ENCODE data around the gene CERS3.
"Not testable (repeated sequence)": the region's sequence is repeated elsewhere in the genome, so short reads cannot be mapped to it uniquely, and the experiment has no call there.

Gene CERS3

GRCh38 chr15:100463515-100463914, 65.2 kb downstream of the CERS3 start:
- DNase-seq = no peak

DNA sequence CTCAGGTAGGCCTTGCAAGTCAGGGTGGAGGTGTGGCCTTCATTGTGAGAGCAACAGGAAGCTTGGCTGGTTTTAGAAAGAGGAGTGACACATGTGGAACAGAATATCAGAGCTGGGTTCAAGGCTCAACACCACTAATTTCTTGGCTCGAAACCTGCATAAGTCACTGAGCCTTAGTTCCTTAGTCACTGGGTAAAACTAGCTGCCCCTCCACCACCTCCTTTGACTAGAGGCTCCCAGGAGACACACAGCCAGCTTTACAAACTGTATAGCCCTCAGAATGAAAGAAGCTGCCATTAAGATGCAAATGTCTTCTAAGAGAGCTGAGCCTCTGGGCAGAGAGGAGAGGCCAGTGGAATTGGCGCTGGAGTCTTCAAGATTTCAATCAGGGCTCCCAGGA, 67.7 kb downstream of the CERS3 start:
- DNase-seq = no peak

GRCh38 chr15:100457201-100457600, 71.5 kb downstream of the CERS3 start:
- DNase-seq = no peak

DNA sequence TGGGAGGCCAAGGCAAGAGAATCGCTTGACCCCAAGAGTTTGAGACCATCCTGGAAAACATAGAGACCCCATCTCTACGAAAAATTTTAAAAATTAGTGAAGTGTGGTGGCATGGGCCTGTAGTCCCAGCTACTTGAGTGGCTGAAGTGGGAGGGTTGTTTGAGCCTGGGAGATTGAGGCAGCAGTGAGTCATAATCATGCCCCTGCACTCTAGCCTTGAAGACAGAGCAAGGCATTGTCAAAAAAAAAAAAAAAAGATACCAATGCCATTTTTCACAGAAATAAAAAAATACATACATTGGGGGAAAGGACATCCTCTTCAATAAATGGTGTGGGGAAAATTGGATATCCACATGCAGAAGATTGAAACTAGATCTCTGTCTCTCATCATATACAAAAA, 74.6 kb downstream of the CERS3 start:
- DNase-seq = no peak

- DNase-seq = no peak
These were observed 80.3 kb downstream of the CERS3 start for GRCh38 chr15:100448481-100448880.

GRCh38 chr15:100441063-100441462, 87.7 kb downstream of the CERS3 start:
- not testable (repeated sequence) for DNase-seq

DNA sequence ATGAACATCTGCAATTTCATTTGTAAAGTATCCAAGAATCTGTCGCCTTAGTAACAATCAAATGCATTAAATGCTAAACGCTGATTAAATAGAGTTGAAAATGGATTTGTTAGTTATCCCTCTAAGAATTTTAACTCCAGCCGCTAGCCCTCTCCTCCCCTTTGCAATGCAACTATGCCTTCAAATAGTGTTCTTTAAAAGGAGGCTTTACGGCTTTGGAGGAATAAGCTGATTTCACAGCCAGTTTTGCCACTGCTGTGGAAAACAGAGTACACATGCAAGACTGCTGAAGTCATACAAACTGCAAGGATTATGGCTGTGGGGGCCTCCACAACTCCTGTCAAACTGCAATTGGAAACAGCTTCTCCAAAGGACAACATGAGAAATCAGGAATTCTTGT, 89.2 kb downstream of the CERS3 start:
- DNase-seq = no peak

DNA sequence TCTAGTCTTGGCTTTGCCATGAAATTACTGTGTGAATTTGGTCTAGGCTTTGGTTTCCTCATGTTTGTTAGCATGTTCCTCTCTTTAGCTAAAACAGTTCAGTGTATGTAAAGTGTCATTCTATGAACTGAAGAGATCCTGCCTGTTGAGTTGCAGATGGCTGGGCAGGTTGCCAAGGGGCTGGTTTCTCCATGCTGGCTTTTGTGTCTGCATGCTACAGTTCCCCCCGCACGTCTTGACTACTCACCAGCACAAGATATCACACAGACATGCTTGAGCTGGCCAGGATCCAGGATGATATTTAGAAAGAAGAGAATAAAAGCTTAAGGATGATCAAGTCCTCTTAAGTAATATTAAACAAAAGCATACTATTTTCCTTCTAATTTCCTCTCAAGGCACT, 90.2 kb downstream of the CERS3 start:
- DNase-seq = peak; percentile 1 to 17

DNA sequence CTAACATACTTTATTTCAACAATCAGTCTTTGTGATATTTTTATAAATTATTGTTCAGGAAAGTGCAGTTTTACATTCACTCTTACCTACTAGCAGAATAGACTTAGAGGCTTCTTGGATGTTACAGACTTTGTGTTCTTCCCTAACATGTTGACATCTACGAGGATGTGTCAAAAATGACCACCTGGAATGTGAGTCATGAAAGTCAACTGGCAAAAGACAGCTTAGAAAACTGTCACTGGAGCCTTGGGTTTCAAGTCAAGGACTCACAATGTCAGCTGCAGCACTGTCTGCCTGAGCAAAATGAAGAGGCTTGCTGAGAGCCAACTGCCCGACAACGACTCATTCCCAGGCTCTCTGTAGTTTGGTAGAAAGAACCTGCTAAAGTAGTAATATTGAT, 91.5 kb downstream of the CERS3 start:
- DNase-seq = no peak

DNA sequence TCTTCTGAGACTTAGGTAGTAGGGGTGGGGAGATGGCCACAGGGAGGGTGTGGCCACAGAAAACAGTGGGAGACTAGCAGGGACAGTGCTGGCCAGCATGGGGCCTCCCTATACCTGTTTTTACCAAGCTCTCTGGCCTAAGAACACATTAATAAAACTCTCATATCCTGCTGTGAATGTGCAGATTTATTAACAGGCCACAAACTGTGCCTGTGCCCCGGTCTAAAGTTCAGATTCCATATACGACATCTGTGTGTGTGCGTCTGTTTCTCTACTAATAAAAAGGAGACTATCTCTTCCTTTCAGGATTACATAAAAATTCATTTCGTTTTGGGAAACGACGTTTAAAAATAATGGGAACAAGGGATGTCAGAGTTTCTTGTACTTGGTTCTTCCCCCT, 94.2 kb downstream of the CERS3 start:
- no peak for DNase-seq

DNA sequence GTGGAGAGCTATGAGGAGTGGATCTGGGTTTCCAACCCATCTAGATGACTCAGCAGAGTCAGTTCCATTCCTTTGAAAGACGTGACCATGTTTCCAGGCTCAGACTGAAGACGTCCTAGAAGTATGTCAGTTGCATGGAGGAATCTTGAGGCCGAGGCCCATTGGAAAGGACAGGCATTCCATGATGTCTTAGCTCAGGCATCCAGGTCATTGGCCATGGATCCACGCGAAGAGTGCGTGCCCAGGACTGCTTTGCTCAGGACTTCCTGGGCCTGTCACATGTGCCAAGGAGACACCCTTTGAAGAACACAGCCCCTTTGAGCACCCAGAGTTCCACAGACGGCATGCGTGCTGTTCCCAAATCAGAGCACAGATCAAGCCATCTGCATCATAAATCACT, 94.7 kb downstream of the CERS3 start:
- no peak for DNase-seq

GRCh38 chr15:100433304-100433703, 95.4 kb downstream of the CERS3 start:
- no peak for DNase-seq

DNA sequence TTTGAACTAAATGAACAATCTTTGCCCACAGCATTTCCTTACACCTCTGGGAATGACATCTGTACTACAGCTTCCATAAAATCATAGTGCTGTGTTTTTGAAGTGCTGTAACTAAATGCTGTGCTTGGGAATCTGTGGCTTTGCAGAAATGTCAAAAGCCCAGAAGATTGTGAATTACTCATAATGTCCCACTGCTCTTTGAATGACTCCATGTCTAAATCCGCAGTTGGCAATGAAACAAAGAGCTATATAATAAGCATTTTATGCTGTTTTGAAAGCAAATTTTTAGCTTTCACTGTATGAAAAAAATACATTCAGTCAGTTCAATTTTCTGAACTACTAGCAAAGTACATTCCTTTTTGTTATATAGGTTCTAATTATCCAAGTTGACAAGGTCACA, 98.3 kb downstream of the CERS3 start:
- no peak for DNase-seq

DNA sequence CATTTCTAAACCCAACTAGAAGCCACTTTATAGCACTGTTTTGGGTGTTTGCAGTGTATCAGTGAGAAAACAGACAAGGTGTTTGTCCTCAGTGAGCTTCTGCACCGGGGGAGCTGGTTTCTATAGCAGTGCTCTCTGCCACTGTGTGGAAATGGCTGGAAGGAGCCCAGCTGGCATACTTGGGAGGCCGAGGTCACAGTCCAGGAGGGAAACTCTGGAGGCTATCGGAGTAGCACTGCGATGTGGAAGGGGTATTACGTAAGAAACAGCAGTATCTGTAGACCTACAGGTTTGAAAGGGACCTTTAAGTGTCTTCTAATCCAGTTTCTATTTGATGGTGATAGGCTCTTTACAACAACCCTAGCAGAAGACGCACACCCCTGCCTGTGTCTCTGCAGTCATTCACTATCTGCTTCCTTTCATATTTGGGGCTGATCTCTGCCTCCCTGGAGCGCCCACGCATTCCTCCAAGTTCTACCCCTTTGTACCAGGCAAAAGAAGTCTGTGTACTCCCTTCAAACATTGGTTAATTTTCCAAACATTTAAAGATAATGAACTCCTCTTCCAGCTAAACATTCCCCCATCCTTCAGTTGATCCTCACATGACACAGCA, 99.5 kb downstream of the CERS3 start:
- DNase-seq = no peak

- DNase-seq = no peak
These were observed 101.8 kb downstream of the CERS3 start for GRCh38 chr15:100426937-100427336.

- no peak for DNase-seq
These were observed 123.6 kb downstream of the CERS3 start for GRCh38 chr15:100405179-100405578.

DNA sequence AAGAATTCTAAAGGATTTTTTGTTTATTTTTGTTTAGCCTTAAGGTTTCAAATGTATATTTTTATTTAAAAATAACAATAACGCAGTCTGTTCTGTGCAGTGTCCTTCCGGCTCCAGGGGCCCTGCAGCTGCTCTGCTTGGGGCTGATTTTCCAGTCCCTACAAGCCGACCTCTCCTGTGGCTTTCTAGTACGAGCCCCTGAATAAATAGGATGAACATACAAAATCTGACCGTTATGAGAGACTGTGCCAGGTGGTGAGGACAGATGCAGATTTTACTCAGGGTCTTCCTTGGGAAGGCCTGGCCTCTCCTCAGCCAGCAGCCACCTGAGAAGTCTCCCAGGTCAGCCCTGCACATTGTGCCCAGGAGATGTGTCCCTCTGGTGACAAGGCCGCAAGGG, 127.8 kb downstream of the CERS3 start:
- no peak for DNase-seq

GRCh38 chr15:100394736-100395440, 133.9 kb downstream of the CERS3 start:
- no peak for DNase-seq

- DNase-seq = no peak
These were observed 135.7 kb downstream of the CERS3 start for GRCh38 chr15:100393008-100393407.

DNA sequence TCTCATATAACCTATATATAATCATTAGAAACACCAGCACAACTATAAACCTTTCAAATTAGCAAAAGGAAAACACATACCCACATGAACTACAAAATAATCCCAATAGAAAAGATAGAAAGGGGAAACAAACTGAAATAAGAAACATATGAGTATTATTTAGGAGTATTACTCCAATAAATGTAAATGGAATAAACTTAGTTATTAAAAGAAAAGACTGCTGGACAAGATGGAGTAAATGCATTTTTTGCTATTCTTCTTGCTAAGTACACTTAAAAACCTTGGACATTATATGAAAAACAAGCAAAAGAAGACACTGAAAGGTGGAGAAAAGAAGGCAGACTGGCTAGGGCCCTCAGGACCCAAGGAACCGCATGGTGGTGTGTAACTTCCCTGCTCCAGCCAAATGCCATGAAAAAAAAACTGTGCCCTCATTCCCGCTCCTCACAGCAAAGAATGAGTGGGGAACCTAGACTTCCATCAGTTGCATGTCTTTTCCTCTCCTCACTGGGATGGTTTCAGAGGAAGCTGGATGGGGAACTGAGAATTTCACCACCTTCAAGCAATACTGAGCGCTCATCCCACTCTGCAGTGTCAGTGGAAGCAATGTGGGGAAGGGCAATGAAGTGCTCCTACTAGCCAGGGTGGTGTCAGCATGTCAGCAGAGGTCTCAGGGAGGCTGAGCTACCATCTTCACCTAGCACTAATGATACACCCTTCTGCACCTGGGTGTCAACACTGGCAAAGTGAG, 143.3 kb downstream of the CERS3 start:
- DNase-seq = no peak

DNA sequence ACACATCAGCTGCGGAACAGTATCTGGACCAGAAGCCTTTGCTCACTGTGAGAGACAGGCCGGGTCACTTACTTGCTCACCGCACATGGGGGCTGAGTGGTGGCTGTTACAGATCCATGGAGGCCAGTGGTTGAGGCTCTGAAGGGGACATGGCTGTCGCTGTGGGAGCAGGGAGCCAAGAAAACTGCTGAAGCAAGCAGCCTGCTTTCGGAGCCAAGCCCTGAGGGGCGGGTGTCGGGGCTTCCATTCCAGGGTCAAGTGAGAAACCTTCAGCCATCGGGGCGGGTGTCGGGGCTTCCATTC, 144.7 kb downstream of the CERS3 start:
- DNase-seq = no peak

DNA sequence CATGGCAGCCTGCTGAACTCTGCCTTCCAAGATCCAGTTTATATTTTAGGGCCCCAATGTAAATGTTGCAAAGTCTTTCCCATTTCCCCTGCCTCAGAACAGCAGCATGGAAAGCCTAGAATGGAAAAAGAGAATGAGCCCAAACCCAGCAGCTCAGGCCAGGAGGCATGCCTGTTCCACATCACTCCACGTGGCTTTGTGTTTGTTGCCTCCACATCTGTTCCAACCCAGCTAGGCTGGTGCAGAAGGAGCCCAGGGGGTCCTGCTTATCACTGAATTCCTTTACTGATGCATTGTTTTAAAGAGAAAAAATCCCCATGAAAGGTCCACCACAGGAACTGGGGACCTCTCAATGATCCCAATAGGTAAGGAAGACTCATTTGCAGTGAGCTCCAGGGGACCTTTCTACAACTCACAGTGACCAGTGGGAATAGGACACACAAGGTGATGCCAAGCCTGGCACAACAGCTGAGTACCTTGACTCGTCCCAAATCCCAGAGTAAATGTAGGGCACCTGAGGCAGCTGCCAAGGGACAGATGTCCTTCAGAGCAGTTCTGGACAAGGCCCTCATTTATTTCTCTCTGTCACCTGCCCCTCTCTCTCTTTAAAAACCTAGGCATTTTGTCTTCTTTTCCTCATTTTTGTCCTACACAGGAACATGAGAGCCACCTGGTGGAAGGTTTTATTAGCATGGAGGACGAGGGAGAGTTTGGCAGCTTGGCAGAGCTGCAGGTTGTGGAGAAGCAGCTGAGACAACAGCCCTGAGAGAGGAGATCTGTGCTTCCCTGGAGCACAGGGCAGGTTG, 145.2 kb downstream of the CERS3 start:
- DNase-seq = no peak

- no peak for DNase-seq
These were observed 154.8 kb downstream of the CERS3 start for GRCh38 chr15:100373942-100374341.

Data from activated CD4-positive, alpha-beta T cell treated with anti-CD3 and anti-CD28 coated beads, Interleukin-2, amount 50 U/mL, for 4 hours (primary cell).